Activated CD4-positive, alpha-beta T cell treated with anti-CD3 and anti-CD28 coated beads for 36 hours (primary cell): Measurements from ENCODE around the gene RECQL5. TPM values are rescaled to one million over a fixed set of nuclear protein-coding genes. Genes with fewer than 3 reads are reported as not detected.

Source experiments
- ATAC-seq: fragments of 200-7000 bp; cut with Tn5 transposase; one replicate; pipeline ENCODE4 v1.10.0; 2021; ENCODE audit warnings: mild to moderate bottlenecking, moderate library complexity
- CTCF ChIA-PET: fragments of 350-600 bp; sonication (Branson Sonifier 250); formaldehyde crosslinking; loops from one replicate; lab custom pipeline; 2021; ENCODE audit warnings: antibody characterized with exemption; lab: Charles Lee
- POLR2A ChIA-PET: fragments of 350-600 bp; sonication (Branson Sonifier 250); formaldehyde crosslinking; loops from one replicate; lab custom pipeline; 2021; ENCODE audit warnings: antibody characterized with exemption, inconsistent platforms; lab: Charles Lee
- DNase-seq: peaks from one replicate; pipeline ENCODE4 v3.0.0-alpha.2; 2020
- H3K27ac Mint-ChIP-seq: one replicate; pipeline ENCODE4 v1.8.0; 2021; ENCODE audit warnings: mixed read lengths
- H3K27me3 Mint-ChIP-seq: one replicate; pipeline ENCODE4 v1.8.0; 2021; ENCODE audit warnings: mixed read lengths
- H3K36me3 Mint-ChIP-seq: one replicate; pipeline ENCODE4 v1.8.0; 2021; ENCODE audit warnings: low read depth, mixed read lengths
- H3K4me1 Mint-ChIP-seq: one replicate; pipeline ENCODE4 v1.8.0; 2021; ENCODE audit warnings: mixed read lengths
- H3K4me3 Mint-ChIP-seq: one replicate; pipeline ENCODE4 v1.8.0; 2021; ENCODE audit warnings: mild to moderate bottlenecking, moderate library complexity, mixed read lengths
- H3K9me3 Mint-ChIP-seq: one replicate; pipeline ENCODE4 v1.8.0; 2021; ENCODE audit warnings: low read depth, mixed read lengths
- intact Hi-C, 2 experiments: fragments of 100-400 bp; cut with DNase I in 1 of 2; cut with micrococcal nuclease in 1 of 2; formaldehyde crosslinking; loops; one replicate each; pipeline versions ENCODE4 v1.14.2 to v1.15.1; 2022 to 2024; cut with DNase I, micrococcal nuclease
- total RNA-seq, 2 experiments: library from RNA; stranded (reverse); gene quantifications; one replicate each; pipeline ENCODE4 v1.2.3, GENCODE V29; 2021

The RECQL5 gene
- total RNA-seq, 2 experiments from 2014 or later: 36.4 to 40.5 TPM

GRCh38 chr17:75668489-75668888, 1.5 kb upstream of the RECQL5 start:
- peaks cover 25% of the 10 kb centered on the region for H3K36me3 Mint-ChIP-seq
- H3K27me3 Mint-ChIP-seq: no peaks in the 10 kb centered on the region
- intact Hi-C loops: loop anchor here in 1 of 2 experiments (5.0 kb wide), 1 partner anchor 636 kb away; no protein-coding TSS in a partner anchor
- H3K27ac Mint-ChIP-seq: no peak overlapping the region
- DNase-seq (no peak), ATAC-seq (no peak)
- ChIA-PET POLR2A (no interaction called here), CTCF (interaction anchor here (2.0 to 5.1 kb wide), 3 partner anchors 14 to 85 kb away, joined by 9 to 55 read pairs (median 13); no protein-coding TSS in a partner anchor)
- H3K4me3 Mint-ChIP-seq: no peak overlapping the region
- no peaks in the 10 kb centered on the region for H3K9me3 Mint-ChIP-seq
- H3K4me1 Mint-ChIP-seq: peaks cover 34% of the 10 kb centered on the region

- intact Hi-C loops: loop anchor here (1.0 to 5.0 kb wide), 11 partner anchors 79 to 636 kb away; partner anchors contain the start of genes ACOX1 (in 1 of the 2), CASKIN2 (in 1 of the 2), GGA3 (in 1 of the 2) and MIF4GD (in 1 of the 2)
- DNase-seq: no peak
- no peak overlapping the region for H3K27ac Mint-ChIP-seq
- peaks cover 34% of the 10 kb centered on the region for H3K4me1 Mint-ChIP-seq
- H3K36me3 Mint-ChIP-seq: peaks cover 25% of the 10 kb centered on the region
- H3K4me3 Mint-ChIP-seq: no peak overlapping the region
- CTCF ChIA-PET: interaction anchor here (1.4 to 5.1 kb wide), 5 partner anchors 13 to 115 kb away, joined by 4 to 55 read pairs (median 9); no protein-coding TSS in a partner anchor
- POLR2A ChIA-PET: interaction anchor here (1.5 kb wide), 1 partner anchor 112 kb away, joined by 3 read pairs; no protein-coding TSS in a partner anchor
- no peaks in the 10 kb centered on the region for H3K27me3 Mint-ChIP-seq
- ATAC-seq: no peak
- no peaks in the 10 kb centered on the region for H3K9me3 Mint-ChIP-seq
Measured at GRCh38 chr17:75667825-75668224, 871 bp upstream of the RECQL5 start.

- Mint-ChIP-seq H3K4me3 (no peak overlapping the region), H3K36me3 (peaks cover 26% of the 10 kb centered on the region), H3K4me1 (peaks cover 28% of the 10 kb centered on the region), H3K27me3 (no peaks in the 10 kb centered on the region), H3K27ac (no peak overlapping the region), H3K9me3 (no peaks in the 10 kb centered on the region)
- ChIA-PET POLR2A (interaction anchor here (0.5 to 0.9 kb wide), 2 partner anchors 110 to 240 kb away, joined by 3 read pairs; no protein-coding TSS in a partner anchor), CTCF (interaction anchor here (0.6 to 5.1 kb wide), 6 partner anchors 21 to 347 kb away, joined by 3 to 55 read pairs (median 4); no protein-coding TSS in a partner anchor)
- ATAC-seq (no peak), DNase-seq (no peak)
- intact Hi-C loops: loop anchor here (2.0 to 5.0 kb wide), 2 partner anchors 151 to 634 kb away; partner anchors contain the start of gene CASKIN2 (in 1 of the 2)
Measured at GRCh38 chr17:75665981-75666380, 973 bp downstream of the RECQL5 start.

DNA sequence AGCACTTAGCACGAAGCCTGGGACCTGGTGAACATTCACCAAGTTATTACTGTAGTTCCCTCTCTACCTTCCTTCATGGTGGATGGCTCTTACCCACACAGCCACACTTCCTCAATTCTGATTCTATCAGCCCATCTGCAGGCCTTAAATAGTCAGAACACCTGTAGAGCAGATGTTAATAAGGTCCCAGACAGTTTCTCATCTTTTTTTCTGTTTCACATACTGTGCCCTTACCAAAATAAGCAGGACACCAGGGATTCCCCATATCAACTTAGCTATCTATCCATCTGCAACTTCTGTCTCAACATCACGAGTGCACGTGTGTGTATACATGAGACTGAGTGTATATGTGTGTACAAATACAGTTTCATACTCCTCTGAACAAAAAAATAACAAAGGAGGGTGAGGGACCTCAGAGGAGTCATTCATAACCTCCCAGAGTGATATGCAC, 2.8 kb downstream of the RECQL5 start:
- intact Hi-C loops: no loop called here
- DNase-seq: no peak
- no peaks in the 10 kb centered on the region for H3K27me3 Mint-ChIP-seq
- POLR2A ChIA-PET: no interaction called here
- H3K4me3 Mint-ChIP-seq: no peak overlapping the region
- H3K27ac Mint-ChIP-seq: no peak overlapping the region
- CTCF ChIA-PET: interaction anchor here (1.0 to 5.1 kb wide), 2 partner anchors 85 to 89 kb away, joined by 3 to 55 read pairs; no protein-coding TSS in a partner anchor
- H3K36me3 Mint-ChIP-seq: peaks cover 17% of the 10 kb centered on the region
- no peaks in the 10 kb centered on the region for H3K9me3 Mint-ChIP-seq
- no peak for ATAC-seq
- H3K4me1 Mint-ChIP-seq: peaks cover 18% of the 10 kb centered on the region

DNA sequence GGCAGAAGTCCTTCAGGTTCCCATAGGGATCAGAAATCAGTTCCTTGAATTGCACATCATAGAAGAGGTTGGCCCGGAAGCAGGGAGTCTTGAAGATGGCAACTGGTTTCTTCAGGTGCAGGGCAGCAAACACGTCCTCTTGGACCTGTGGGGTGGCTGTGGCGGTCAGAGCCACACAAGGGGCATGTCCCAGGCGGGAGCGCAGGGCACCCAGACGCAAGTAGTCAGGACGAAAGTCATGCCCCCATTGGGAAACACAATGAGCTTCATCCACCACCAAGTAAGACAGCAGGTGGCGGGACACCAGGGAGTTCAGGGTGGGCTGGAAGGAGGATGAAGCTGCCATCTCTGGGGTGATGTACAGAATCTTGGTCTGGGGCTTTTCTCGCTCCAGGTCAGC, 4.4 kb downstream of the RECQL5 start:
- H3K4me1 Mint-ChIP-seq: peaks cover 9% of the 10 kb centered on the region
- ATAC-seq: no peak

DNA sequence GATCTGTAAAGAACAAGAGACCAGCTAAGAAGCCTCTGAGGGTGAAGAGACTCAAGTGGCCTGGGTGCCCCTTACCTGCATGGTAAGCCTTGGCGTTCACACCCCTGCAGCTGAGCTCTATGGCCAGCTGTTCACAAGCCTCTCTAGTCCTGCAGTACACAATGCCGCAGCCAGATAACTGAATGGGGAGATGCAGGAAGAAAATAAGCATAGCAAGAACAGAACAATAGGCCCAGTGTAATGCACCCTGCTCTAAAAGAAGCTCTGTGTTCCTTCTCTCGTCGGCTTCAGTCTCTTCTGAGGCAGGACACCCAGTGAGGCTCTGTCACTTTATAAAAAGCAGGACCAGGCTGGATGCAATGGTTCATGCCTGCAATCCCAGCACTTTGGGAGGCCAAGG, 5.4 kb downstream of the RECQL5 start:
- ChIA-PET CTCF (interaction anchor here (0.7 to 1.6 kb wide), 2 partner anchors 10 to 24 kb away, joined by 3 to 5 read pairs; no protein-coding TSS in a partner anchor), POLR2A (no interaction called here)
- Mint-ChIP-seq H3K4me3 (no peak overlapping the region), H3K27ac (no peak overlapping the region), H3K36me3 (peaks cover 14% of the 10 kb centered on the region), H3K9me3 (no peaks in the 10 kb centered on the region), H3K27me3 (no peaks in the 10 kb centered on the region), H3K4me1 (peaks cover 9% of the 10 kb centered on the region)
- intact Hi-C loops: no loop called here
- ATAC-seq (no peak), DNase-seq (no peak)

More for the DNA sequence above, 4.4 kb downstream of the RECQL5 start:
- Mint-ChIP-seq H3K9me3 (no peaks in the 10 kb centered on the region), H3K4me3 (no peak overlapping the region), H3K36me3 (peaks cover 11% of the 10 kb centered on the region), H3K27me3 (no peaks in the 10 kb centered on the region), H3K27ac (no peak overlapping the region)
- ChIA-PET POLR2A (interaction anchor here (0.7 kb wide), 1 partner anchor 15 kb away, joined by 3 read pairs; no protein-coding TSS in a partner anchor), CTCF (interaction anchor here (0.6 kb wide), 1 partner anchor 108 kb away, joined by 3 read pairs; no protein-coding TSS in a partner anchor)
- DNase-seq: no peak
- intact Hi-C loops: no loop called here

- ChIA-PET CTCF (interaction anchor here (0.6 to 4.5 kb wide), 9 partner anchors 9 to 90 kb away, joined by 3 to 23 read pairs (median 3); partner anchors contain the start of genes RECQL5, SAP30BP and SMIM5), POLR2A (no interaction called here)
- intact Hi-C loops: no loop called here
- no peak for DNase-seq
- no peak for ATAC-seq
- H3K27ac Mint-ChIP-seq: no peak overlapping the region
- no peaks in the 10 kb centered on the region for H3K4me1 Mint-ChIP-seq
- no peak overlapping the region for H3K4me3 Mint-ChIP-seq
- H3K36me3 Mint-ChIP-seq: peaks cover 14% of the 10 kb centered on the region
- no peaks in the 10 kb centered on the region for H3K9me3 Mint-ChIP-seq
- H3K27me3 Mint-ChIP-seq: no peaks in the 10 kb centered on the region
Measured at GRCh38 chr17:75658237-75658636, 8.7 kb downstream of the RECQL5 start.

DNA sequence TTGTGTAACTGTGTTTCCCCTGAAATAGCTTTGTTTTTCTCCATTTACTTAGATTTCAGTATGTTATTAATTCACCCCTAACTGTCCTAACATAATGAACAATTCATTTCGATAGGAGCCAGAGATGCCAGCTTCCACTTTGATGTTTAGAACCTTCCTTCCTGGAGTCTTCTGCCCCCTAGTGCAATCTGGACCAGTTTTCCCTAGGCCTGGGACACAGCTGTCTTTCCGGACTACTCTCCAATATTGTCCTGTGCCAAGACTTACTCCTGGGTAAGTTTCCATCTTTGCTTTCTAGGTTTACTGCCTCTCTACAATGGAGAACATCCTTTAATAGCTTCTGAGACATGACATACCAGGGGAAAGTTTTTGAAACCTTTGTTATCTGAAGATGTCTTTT, 12.8 kb downstream of the RECQL5 start:
- intact Hi-C loops: no loop called here
- H3K27me3 Mint-ChIP-seq: no peaks in the 10 kb centered on the region
- H3K9me3 Mint-ChIP-seq: no peaks in the 10 kb centered on the region
- peaks cover 19% of the 10 kb centered on the region for H3K36me3 Mint-ChIP-seq
- no peak overlapping the region for H3K4me3 Mint-ChIP-seq
- ChIA-PET POLR2A (no interaction called here), CTCF (interaction anchor here (0.5 to 2.2 kb wide), 11 partner anchors 13 to 107 kb away, joined by 3 to 13 read pairs (median 4); partner anchors contain the start of genes RECQL5, SAP30BP and SMIM5)
- DNase-seq (no peak), ATAC-seq (no peak)
- H3K4me1 Mint-ChIP-seq: no peaks in the 10 kb centered on the region
- no peak overlapping the region for H3K27ac Mint-ChIP-seq

- POLR2A ChIA-PET: interaction anchor here (0.7 kb wide), 1 partner anchor 85 kb away, joined by 7 read pairs; no protein-coding TSS in a partner anchor
- no peak overlapping the region for H3K4me3 Mint-ChIP-seq
- intact Hi-C loops: no loop called here
- ATAC-seq (peak; percentile 75), DNase-seq (peak; percentile 42)
- H3K36me3 Mint-ChIP-seq: peaks cover 19% of the 10 kb centered on the region
- H3K27ac Mint-ChIP-seq: no peak overlapping the region
- H3K9me3 Mint-ChIP-seq: no peaks in the 10 kb centered on the region
- no peaks in the 10 kb centered on the region for H3K4me1 Mint-ChIP-seq
- CTCF ChIA-PET: interaction anchor here (0.6 to 2.2 kb wide), 9 partner anchors 8 to 177 kb away, joined by 3 to 13 read pairs (median 4); partner anchors contain the start of gene SMIM5
- no peaks in the 10 kb centered on the region for H3K27me3 Mint-ChIP-seq
Measured at GRCh38 chr17:75652934-75653549, 13.9 kb downstream of the RECQL5 start.

DNA sequence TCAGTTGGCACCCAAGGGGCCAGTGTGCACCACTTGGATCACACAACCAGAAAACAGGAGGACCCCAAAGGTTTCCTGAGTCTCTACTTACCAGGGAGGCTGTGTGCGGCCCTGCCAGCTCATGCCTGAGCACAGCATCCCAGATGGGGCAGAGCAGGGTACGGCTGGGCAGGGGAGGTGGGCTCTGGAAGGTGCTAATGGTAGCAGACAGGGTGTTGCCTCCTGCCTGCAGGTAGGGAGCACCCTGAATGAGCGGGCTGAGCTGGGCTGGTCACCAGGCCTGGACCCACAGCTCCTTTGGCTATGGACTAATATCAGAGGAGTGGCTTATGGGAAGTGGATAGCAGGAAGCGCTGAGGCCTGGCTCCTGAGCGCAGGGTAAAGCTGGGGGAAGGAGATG, 14.6 kb downstream of the RECQL5 start:
- no peak overlapping the region for H3K4me3 Mint-ChIP-seq
- DNase-seq: no peak
- H3K27me3 Mint-ChIP-seq: no peaks in the 10 kb centered on the region
- intact Hi-C loops: no loop called here
- H3K27ac Mint-ChIP-seq: no peak overlapping the region
- no peak for ATAC-seq
- peaks cover 17% of the 10 kb centered on the region for H3K36me3 Mint-ChIP-seq
- H3K9me3 Mint-ChIP-seq: no peaks in the 10 kb centered on the region
- ChIA-PET CTCF (interaction anchor here (1.0 to 2.2 kb wide), 4 partner anchors 19 to 95 kb away, joined by 3 to 13 read pairs (median 6); partner anchors contain the start of gene SMIM5), POLR2A (no interaction called here)
- H3K4me1 Mint-ChIP-seq: no peaks in the 10 kb centered on the region

DNA sequence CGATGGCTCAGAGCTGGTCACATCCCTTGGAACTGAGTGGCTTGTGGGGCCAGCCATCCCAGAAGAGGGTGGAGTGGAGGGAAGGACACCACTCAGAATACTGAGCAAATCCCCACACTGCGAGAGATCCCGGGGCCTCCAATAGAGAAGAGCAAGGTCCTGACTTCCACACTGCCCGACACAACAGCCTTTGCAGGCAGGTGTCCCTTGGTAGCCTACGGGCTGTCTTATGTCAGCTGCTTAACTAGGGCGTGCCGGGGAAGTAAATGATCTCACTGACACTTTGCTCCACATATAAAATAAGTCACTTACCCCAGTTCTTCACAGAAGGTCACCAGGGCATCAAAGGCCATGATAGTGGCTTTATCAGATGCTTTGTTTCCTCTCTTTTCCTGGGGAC, 16.1 kb downstream of the RECQL5 start:
- no peak overlapping the region for H3K4me3 Mint-ChIP-seq
- POLR2A ChIA-PET: no interaction called here
- no peaks in the 10 kb centered on the region for H3K4me1 Mint-ChIP-seq
- peaks cover 15% of the 10 kb centered on the region for H3K36me3 Mint-ChIP-seq
- no peak overlapping the region for H3K27ac Mint-ChIP-seq
- ATAC-seq (no peak), DNase-seq (no peak)
- H3K9me3 Mint-ChIP-seq: no peaks in the 10 kb centered on the region
- CTCF ChIA-PET: interaction anchor here (0.6 to 3.3 kb wide), 6 partner anchors 10 to 709 kb away, joined by 3 to 20 read pairs (median 4); partner anchors contain the start of genes ITGB4 and SMIM5
- intact Hi-C loops: no loop called here
- no peaks in the 10 kb centered on the region for H3K27me3 Mint-ChIP-seq
